ENCODE data around the gene NANP. TPM values are rescaled to one million over a fixed set of nuclear protein-coding genes. Genes with fewer than 3 reads are reported as not detected.
"Not testable (repeated sequence)": the region's sequence is repeated elsewhere in the genome, so short reads cannot be mapped to it uniquely, and the experiment has no call there.

The NANP gene
- total RNA-seq, 1 donor from 2014 or later, result 6.8 TPM

DNA sequence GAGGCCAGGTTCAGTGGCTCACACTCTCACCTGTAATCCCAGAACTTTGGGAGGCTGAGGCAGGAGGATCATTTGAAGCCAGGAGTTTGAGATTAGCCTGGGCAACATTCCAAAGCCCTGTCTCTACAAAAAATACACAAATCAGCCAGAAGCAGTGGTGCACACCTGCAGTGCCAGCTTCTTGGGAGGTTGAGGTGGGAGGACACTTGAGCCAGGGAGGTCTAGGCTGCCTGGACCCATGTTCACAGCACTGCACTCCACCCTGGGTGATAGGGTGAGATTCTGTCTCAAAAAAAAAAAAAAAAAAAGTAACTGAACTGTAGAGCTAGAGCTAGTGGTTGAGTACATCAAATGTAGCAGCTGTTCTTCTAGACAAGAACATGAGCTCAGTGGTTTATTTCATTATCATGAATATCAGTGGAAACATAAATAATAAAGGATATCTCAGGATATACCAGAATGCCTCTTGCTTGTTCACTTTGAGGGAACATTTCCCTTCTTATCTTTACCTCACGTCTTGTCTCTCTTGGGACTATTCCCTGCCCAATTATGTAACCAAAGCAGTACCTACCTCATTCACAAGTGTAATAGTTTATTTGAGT lies 17.6 kb downstream of the NANP start:
- TF ChIP-seq, protein P1, sequence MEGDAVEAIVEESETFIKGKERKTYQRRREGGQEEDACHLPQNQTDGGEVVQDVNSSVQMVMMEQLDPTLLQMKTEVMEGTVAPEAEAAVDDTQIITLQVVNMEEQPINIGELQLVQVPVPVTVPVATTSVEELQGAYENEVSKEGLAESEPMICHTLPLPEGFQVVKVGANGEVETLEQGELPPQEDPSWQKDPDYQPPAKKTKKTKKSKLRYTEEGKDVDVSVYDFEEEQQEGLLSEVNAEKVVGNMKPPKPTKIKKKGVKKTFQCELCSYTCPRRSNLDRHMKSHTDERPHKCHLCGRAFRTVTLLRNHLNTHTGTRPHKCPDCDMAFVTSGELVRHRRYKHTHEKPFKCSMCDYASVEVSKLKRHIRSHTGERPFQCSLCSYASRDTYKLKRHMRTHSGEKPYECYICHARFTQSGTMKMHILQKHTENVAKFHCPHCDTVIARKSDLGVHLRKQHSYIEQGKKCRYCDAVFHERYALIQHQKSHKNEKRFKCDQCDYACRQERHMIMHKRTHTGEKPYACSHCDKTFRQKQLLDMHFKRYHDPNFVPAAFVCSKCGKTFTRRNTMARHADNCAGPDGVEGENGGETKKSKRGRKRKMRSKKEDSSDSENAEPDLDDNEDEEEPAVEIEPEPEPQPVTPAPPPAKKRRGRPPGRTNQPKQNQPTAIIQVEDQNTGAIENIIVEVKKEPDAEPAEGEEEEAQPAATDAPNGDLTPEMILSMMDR (IDR thresholded peaks at IDR 0.05; ENCODE audit: unreplicated experiment), result no peak
- Mint-ChIP-seq H3K36me3 (ENCODE audit: low read depth, unreplicated experiment) (peaks cover 2% of the 10 kb centered on the region), H3K27ac (ENCODE audit: unreplicated experiment) (no peak overlapping the region), H3K27me3 (ENCODE audit: unreplicated experiment) (peaks cover 3% of the 10 kb centered on the region), H3K9me3 (ENCODE audit: unreplicated experiment) (no peaks in the 10 kb centered on the region), H3K4me3 (ENCODE audit: unreplicated experiment) (no peak overlapping the region), H3K4me1 (ENCODE audit: unreplicated experiment) (no peaks in the 10 kb centered on the region)
- no peak for DNase-seq (ENCODE audit: low spot score)

DNA sequence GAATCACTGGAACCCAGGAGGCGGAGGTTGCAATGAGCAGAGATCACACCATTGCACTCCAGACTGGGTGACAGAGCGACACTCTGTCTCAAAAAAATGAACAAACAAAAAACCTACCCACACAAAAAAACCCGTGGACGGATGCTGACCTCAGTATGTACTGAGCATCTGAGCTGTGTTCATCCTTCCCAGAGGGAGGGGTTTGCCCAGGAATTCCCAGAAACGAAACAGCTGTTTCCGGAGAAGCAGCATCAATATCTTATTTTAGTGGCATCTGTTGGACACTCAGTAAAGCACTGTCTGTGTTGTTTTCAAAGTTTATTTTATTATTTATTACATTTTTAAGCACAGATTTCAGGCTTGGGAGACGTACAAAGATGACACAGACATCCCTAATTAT lies 18.7 kb downstream of the NANP start:
- peaks cover 3% of the 10 kb centered on the region for H3K27me3 Mint-ChIP-seq (ENCODE audit: unreplicated experiment)
- no peak for DNase-seq (ENCODE audit: low spot score)

DNA sequence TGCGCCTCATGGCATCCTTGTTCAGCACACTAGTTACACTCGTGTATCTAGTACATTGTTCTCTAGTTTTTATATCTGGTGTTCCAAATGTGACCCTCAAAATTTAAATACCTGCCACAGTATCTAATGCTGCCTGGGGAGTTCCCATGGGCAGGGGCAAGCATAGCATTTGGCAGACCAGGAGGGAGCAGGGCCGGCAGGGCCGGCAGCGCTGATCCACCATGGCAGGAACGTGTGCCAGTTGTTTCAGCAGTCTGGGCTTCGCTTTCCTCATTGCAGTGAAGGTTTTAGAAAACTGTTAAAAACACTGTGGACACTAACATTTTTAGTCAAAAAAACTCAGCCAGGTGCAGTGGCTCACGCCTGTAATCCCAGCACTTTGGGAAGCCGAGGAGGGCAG lies 19.2 kb downstream of the NANP start:
- TF ChIP-seq, protein P1 (IDR thresholded peaks at IDR 0.05; ENCODE audit: unreplicated experiment), result no peak
- no peak overlapping the region for H3K4me3 Mint-ChIP-seq (ENCODE audit: unreplicated experiment)

More for the DNA sequence above, 18.7 kb downstream of the NANP start:
- H3K9me3 Mint-ChIP-seq (ENCODE audit: unreplicated experiment), result no peaks in the 10 kb centered on the region
- H3K36me3 Mint-ChIP-seq (ENCODE audit: low read depth, unreplicated experiment), result peaks cover 4% of the 10 kb centered on the region
- H3K27ac Mint-ChIP-seq (ENCODE audit: unreplicated experiment), result no peak overlapping the region
- H3K4me3 Mint-ChIP-seq (ENCODE audit: unreplicated experiment), result no peak overlapping the region
- TF ChIP-seq, protein P1 (IDR thresholded peaks at IDR 0.05; ENCODE audit: unreplicated experiment), result no peak
- H3K4me1 Mint-ChIP-seq (ENCODE audit: unreplicated experiment), result no peaks in the 10 kb centered on the region

DNA sequence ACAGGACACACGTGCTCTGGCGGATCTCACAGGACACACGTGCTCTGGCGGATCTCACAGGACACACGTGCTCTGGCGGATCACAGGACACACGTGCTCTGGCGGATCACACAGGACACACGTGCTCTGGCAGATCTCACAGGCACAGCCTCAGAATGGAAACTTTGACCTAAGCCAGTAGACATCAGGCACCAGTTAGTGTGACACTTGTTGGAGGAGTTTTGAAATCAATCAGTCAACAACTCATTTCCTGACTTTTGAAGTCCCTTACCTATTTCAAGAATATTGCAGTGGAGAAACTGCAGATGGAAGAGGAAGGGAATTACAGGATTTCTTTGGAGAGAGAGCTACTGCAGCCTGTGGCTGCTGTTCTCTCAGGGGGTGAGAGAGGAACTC lies 20.9 kb downstream of the NANP start:
- not testable (repeated sequence) for H3K4me3 Mint-ChIP-seq (ENCODE audit: unreplicated experiment); H3K4me1 Mint-ChIP-seq (ENCODE audit: unreplicated experiment); H3K36me3 Mint-ChIP-seq (ENCODE audit: low read depth, unreplicated experiment); H3K27me3 Mint-ChIP-seq (ENCODE audit: unreplicated experiment); H3K9me3 Mint-ChIP-seq (ENCODE audit: unreplicated experiment); DNase-seq (ENCODE audit: low spot score); H3K27ac Mint-ChIP-seq (ENCODE audit: unreplicated experiment)

More for the DNA sequence above, 19.2 kb downstream of the NANP start:
- H3K4me1 Mint-ChIP-seq (ENCODE audit: unreplicated experiment), result no peaks in the 10 kb centered on the region
- H3K27me3 Mint-ChIP-seq (ENCODE audit: unreplicated experiment), result peaks cover 3% of the 10 kb centered on the region
- H3K9me3 Mint-ChIP-seq (ENCODE audit: unreplicated experiment), result no peaks in the 10 kb centered on the region
- DNase-seq (ENCODE audit: low spot score), result no peak
- H3K36me3 Mint-ChIP-seq (ENCODE audit: low read depth, unreplicated experiment), result peaks cover 4% of the 10 kb centered on the region
- no peak overlapping the region for H3K27ac Mint-ChIP-seq (ENCODE audit: unreplicated experiment)

DNA sequence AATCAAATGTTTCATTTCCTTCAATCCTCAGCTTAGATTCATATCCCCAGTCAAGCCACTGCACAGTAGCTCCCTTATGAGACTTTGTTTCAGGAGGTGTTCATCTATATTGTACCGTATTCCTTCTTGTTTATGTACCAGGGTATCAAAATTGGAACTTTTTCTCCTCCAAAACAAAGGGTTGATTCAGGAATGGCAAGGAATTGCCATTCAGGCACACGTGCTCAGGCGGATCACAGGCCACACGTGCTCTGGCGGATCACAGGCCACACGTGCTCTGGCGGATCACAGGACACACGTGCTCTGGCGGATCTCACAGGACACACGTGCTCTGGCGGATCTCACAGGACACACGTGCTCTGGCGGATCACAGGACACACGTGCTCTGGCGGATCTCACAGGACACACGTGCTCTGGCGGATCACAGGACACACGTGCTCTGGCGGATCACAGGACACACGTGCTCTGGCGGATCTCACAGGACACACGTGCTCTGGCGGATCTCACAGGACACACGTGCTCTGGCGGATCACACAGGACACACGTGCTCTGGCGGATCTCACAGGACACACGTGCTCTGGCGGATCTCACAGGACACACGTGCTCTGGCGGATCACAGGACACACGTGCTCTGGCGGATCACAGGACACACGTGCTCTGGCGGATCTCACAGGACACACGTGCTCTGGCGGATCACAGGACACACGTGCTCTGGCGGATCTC lies 21.5 kb downstream of the NANP start:
- DNase-seq (ENCODE audit: low spot score); H3K27me3 Mint-ChIP-seq (ENCODE audit: unreplicated experiment); H3K36me3 Mint-ChIP-seq (ENCODE audit: low read depth, unreplicated experiment); H3K4me3 Mint-ChIP-seq (ENCODE audit: unreplicated experiment); H3K9me3 Mint-ChIP-seq (ENCODE audit: unreplicated experiment); H3K4me1 Mint-ChIP-seq (ENCODE audit: unreplicated experiment); H3K27ac Mint-ChIP-seq (ENCODE audit: unreplicated experiment): not testable (repeated sequence)

DNA sequence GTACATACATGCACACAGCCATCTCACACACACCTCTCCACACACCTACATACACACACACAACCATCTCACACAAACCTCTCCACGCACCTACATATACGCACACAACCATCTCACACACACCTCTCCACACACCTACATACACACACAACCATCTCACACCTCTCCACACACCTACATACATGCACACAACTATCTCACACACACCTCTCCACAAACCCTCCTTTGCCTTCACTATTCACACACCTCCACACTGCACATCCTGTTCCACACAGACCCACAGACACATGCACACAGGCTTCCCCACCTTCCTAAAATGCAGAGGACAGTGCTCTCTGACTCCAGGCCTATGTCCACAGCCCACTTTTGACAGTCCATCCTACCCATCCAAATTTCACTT lies 22.2 kb downstream of the NANP start:
- Mint-ChIP-seq H3K9me3 (ENCODE audit: unreplicated experiment) (no peaks in the 10 kb centered on the region), H3K4me1 (ENCODE audit: unreplicated experiment) (no peaks in the 10 kb centered on the region), H3K27me3 (ENCODE audit: unreplicated experiment) (peaks cover 3% of the 10 kb centered on the region), H3K36me3 (ENCODE audit: low read depth, unreplicated experiment) (peaks cover 4% of the 10 kb centered on the region), H3K27ac (ENCODE audit: unreplicated experiment) (no peak overlapping the region), H3K4me3 (ENCODE audit: unreplicated experiment) (no peak overlapping the region)
- no peak for DNase-seq (ENCODE audit: low spot score)
- TF ChIP-seq, protein P1 (IDR thresholded peaks at IDR 0.05; ENCODE audit: unreplicated experiment), result no peak

Data from endothelial cell (in vitro differentiated cells).